ENCODE data around the gene LRIG1.

Gene LRIG1

GRCh38 chr3:66487465-66487864, 13.4 kb downstream of the LRIG1 start:
- no peak for DNase-seq

- DNase-seq: no peak
Observed at GRCh38 chr3:66486646-66487045, 14.2 kb downstream of the LRIG1 start.

- no peak for DNase-seq
Observed at GRCh38 chr3:66486202-66486601, 14.6 kb downstream of the LRIG1 start.

- DNase-seq: no peak
Observed at GRCh38 chr3:66485291-66485968, 15.4 kb downstream of the LRIG1 start.

- no peak for DNase-seq
Observed at GRCh38 chr3:66484106-66484844, 16.5 kb downstream of the LRIG1 start.

- DNase-seq: no peak
Observed at GRCh38 chr3:66483409-66483906, 17.4 kb downstream of the LRIG1 start.

GRCh38 chr3:66483006-66483405, 17.8 kb downstream of the LRIG1 start:
- no peak for DNase-seq

GRCh38 chr3:66482018-66482404, 18.8 kb downstream of the LRIG1 start:
- no peak for DNase-seq

- no peak for DNase-seq
Observed at GRCh38 chr3:66481071-66482017, 19.5 kb downstream of the LRIG1 start.

- peak; percentile 38 for DNase-seq
Observed at GRCh38 chr3:66480666-66481065, 20.2 kb downstream of the LRIG1 start.

- DNase-seq: no peak
Observed at GRCh38 chr3:66479532-66479947, 21.3 kb downstream of the LRIG1 start.

GRCh38 chr3:66478960-66479359, 21.9 kb downstream of the LRIG1 start:
- DNase-seq: no peak

- no peak for DNase-seq
Observed at GRCh38 chr3:66477856-66478255, 23.0 kb downstream of the LRIG1 start.

GRCh38 chr3:66476852-66477381, 23.9 kb downstream of the LRIG1 start:
- no peak for DNase-seq

- no peak for DNase-seq
Observed at GRCh38 chr3:66475386-66476020, 25.3 kb downstream of the LRIG1 start.

GRCh38 chr3:66473692-66474091, 27.1 kb downstream of the LRIG1 start:
- DNase-seq: no peak

- no peak for DNase-seq
Observed at GRCh38 chr3:66473181-66473580, 27.6 kb downstream of the LRIG1 start.

GRCh38 chr3:66472313-66473134, 28.3 kb downstream of the LRIG1 start:
- DNase-seq: no peak

- DNase-seq: no peak
Observed at GRCh38 chr3:66470956-66471686, 29.7 kb downstream of the LRIG1 start.

- no peak for DNase-seq
Observed at GRCh38 chr3:66470285-66470684, 30.5 kb downstream of the LRIG1 start.

- DNase-seq: no peak
Observed at GRCh38 chr3:66469220-66469640, 31.6 kb downstream of the LRIG1 start.
